HG02798 (cell line): Measurements from ENCODE around the gene SPSB1.

ENCODE experiments used
- ATAC-seq: cut with Tn5 transposase; IDR thresholded peaks from one replicate; pipeline ENCODE4 v1.9.1; 2021; ENCODE audit warnings: mild to moderate bottlenecking; ENCODE audit not compliant: unreplicated experiment, poor library complexity

The SPSB1 gene

DNA sequence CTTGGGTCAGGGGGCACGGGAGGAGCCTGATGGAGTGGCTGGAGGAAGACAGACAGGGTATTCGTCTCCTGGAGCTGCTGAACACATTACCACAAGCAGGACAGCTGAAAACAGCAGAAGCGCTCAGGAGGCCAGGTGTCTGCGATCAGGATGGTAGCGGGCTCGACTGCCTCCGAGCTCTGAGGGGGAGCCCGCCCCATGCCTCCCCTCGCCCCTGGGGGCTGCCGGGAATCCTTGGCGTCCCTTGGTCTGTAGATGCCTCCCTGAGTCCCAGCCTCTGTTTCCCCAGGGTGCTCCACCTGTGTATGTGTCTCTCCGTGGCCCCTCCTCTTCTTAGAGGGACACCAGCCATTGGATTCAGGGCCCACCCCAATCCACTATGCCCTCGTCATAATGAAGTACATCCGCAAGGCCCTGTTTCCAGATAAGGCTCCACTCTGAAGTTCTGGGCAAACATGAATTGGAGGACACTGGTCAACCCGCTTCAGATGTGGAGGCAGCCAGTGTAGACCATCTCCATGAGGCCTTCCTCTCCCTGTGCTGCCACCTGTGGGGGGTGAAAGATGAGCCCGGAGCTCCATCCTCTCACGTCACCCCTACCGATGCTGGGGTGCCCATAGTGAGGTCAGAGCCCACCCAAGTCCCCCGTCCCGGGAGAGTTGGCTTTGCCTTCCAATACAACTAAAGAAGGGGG, 67.8 kb downstream of the SPSB1 start:
- ATAC-seq: no peak

- ATAC-seq: no peak
Observed at GRCh38 chr1:9361630-9362260, 69.1 kb downstream of the SPSB1 start.

DNA sequence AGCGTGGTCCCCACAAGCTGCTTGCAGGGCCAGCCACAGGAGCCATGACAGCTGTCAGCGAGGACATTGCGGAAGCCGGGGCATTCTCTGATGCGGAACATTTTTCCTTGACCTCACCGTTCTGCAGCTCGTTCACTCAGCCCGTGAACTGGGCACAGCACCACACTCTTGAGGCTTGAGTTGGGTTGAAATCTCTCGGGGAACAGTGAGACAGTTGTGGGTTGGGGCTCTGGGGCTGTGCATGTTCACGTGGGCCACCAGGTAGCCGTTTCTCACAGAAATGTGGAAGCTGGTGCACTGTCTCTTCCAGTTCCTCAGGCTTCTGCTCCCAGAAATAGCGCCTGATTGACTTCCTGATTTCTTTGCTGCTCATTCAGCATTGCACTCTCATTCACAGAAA, 69.8 kb downstream of the SPSB1 start:
- ATAC-seq: no peak

- ATAC-seq: no peak
Observed at GRCh38 chr1:9363061-9363471, 70.4 kb downstream of the SPSB1 start.

GRCh38 chr1:9366298-9366697, 73.6 kb downstream of the SPSB1 start:
- ATAC-seq: no peak

DNA sequence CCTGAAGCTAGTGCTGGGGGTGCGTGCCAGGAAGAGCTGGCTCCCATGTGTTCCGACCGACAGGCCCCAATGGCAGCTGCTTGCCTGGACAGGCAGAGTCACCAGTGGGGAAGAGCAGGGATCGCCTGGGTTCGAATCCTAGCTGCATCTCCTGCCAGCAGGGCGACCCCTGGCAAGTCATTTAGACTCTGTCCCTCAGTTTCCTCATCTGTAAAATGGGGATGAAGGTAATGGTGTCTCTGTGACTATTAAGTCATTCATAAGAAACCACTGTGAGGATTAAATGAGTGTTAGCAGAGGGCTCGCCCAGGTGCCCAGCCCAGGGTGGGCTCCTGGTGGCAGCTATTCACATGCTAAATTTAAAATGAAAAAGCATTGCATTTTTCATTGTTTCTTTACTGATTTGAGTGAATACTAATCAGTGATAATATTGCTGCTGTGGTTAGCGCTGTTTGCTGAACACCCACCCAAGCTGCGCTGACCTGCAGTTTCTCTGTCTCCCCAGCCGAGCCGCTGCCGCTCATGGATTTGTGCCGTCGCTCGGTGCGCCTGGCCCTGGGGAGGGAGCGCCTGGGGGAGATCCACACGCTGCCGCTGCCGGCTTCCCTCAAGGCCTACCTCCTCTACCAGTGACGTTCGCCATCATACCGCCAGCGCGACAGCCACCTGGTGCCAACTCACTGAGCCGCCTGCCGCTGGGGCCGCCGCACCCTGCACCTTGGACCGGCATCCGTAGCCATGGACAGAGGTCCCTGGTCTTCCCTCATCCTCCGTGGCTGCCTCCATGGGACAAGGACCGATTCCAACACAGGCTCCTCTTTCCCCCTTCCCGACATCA, 74.5 kb downstream of the SPSB1 start:
- ATAC-seq: no peak

GRCh38 chr1:9367806-9368205, 75.1 kb downstream of the SPSB1 start:
- no peak for ATAC-seq

DNA sequence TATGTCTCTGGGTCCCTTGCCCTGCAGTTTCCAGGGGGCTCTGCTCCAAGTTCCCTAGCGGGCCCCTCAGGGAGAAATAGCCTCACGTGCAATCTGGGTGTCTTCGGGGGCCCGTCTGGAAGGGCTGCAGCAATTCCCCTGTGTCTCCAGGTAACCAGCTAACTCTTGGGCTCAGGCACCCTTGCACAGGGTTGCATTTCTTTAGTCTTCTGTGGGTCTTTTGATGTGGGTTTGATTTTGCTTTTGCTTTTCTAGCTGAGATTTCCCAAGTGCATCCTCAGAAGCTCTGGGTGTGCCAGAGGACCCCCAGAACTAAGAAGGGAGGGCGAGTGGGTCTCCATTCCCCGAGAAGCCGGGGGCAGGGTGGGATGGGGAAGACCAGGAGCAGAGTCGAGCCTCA, 75.7 kb downstream of the SPSB1 start:
- no peak for ATAC-seq

DNA sequence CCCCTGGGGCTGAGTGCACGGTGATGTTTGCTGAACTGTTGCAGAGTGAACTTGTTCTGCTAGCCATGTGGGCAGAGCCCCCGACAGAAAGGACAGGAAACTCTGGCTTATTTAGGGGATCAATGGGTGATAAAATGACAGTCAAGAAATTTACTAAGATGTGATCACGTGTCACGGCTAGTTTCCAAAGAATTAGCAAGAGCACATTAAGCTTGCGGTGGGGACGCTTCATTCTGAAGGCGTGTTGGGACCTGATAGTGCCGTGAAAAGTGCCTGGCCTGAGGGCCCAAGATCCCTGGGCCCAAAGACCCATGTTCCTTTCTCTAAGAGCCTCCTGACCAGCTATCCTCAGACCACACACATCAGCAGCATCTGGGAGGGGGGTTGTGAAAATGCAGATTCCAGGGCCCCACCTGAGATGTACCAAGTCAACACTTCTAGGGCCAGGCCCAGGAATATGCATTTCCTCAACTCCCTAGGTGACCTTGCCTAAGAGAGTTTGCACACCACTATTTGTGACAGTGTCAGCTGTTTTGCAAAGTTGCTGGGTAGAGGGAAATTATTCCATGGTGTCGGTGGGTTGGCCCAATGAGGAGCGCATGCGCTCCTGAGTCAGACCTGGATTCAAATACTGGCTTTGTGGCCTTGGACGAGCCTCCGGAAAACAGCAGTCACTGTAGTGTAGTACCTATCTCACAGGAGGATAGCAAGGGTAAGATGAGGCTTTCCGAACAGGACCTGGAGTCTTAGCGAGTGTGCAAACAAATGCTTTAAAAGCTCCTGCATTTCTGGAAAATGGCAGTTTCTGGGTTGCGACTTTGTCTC, 77.5 kb downstream of the SPSB1 start:
- no peak for ATAC-seq

GRCh38 chr1:9371391-9371935, 78.8 kb downstream of the SPSB1 start:
- ATAC-seq: no peak

DNA sequence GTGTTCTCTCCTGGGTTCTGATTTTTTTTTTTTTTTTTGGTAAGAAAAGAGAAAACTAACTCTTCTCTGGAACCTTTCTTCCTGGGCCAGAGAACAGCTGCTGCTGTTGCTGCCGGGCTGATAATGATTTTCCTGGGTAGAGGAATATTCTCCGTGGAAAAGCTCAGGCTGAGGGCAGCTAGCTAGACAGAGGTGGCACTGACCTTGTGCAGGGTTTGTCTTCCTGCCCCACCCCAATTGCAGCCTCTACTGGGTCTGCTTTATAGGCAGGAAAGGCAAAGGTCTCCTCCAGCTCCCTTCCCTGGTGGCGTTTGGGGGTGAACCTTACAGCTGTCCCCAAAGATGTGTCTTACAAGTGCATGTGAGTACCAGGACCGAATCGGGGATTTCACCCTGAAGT, 79.3 kb downstream of the SPSB1 start:
- ATAC-seq: no peak

GRCh38 chr1:9373619-9374018, 80.9 kb downstream of the SPSB1 start:
- no peak for ATAC-seq

DNA sequence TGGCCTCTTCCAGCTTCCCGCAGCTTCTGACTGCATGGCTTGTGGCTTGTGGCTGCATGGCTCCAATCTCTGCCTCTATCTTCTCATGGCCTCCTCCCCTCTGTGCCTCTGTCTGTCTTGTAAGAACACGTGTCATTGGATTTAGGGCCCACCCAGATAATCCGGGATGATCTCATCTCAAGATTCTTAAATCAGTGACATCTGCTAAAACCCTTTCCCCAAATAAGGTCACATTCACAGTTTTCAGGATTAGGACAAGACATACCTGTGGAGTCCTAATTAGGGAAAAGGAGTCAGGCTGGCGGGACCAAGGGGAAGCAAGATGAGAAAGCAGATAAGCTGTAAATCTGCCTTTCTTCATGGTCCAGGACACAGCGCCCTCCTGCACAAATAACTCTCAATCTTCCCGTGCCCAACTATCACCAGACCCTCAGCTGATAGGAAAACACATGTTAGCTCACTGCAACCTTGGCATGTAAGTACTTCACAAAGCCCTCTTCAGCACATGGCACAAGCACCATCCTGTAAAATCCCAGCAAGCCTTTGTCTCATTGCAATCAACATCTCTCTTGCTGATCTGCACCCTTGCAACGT, 82.2 kb downstream of the SPSB1 start:
- ATAC-seq: no peak

DNA sequence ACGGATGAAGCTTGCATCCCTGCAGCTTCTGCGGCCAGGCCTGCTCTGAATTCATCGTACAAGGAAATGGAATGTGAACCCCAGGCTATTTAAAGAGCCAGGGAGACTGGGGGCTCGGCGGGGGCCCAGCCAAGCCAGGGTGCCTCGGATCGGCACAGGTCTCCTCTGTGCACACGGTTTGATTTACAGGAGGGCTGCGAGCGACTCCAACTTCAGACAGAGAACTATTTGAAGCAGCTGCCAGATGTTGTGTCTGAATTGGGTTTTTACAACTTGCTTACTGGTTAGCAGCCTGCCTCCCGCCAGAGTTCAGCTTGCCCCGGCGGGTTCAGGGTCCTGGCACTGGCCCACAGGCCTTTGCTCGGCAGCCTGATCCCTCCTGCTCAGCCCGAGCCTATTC, 83.2 kb downstream of the SPSB1 start:
- ATAC-seq: no peak

GRCh38 chr1:9376430-9376829, 83.7 kb downstream of the SPSB1 start:
- no peak for ATAC-seq

- no peak for ATAC-seq
Observed at GRCh38 chr1:9376886-9377333, 84.2 kb downstream of the SPSB1 start.

DNA sequence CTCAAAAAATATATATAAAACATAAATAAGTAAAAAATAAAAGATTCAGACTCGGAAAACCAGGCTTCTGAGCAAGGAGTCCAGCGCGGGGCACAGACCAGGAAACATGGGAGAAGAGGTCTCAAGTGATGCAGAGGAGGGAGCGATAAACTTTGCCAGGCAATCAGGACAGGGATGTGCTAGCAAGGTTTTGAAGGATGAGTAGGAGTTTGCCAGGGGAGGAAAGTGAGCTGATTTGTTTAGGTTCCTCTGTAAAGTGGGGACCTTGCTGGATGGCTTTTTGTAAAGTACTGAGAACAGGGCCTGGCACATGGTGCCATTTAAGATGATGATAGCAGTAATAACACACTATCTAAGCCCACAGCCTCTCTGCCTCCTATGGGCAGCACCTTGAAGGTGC, 86.1 kb downstream of the SPSB1 start:
- no peak for ATAC-seq

- no peak for ATAC-seq
Observed at GRCh38 chr1:9380711-9381110, 88.0 kb downstream of the SPSB1 start.

GRCh38 chr1:9382643-9383491, 90.2 kb downstream of the SPSB1 start:
- ATAC-seq: no peak
